OCI-LY1 (cell line): ENCODE measurements around the gene WDR93.

Experiments
- EZH2 ChIP-seq: fragments of 200-600 bp; sonication (generic), shearing (Covaris generic); IDR thresholded peaks from 2 replicates; pipeline ENCODE4 v1.8.0; 2017; ENCODE audit warnings: borderline replicate concordance, mixed run types, mild to moderate bottlenecking, antibody characterized with exemption, low read length, moderate library complexity, mixed read lengths
- TF ChIP-seq, protein P1 (sequence below): fragments of 200-600 bp; sonication (generic), shearing (Covaris generic); IDR thresholded peaks from 2 replicates; pipeline ENCODE4 v1.5.1; 2017; ENCODE audit warnings: mild to moderate bottlenecking, antibody characterized with exemption, low read length, moderate library complexity, mixed read lengths

DNA sequence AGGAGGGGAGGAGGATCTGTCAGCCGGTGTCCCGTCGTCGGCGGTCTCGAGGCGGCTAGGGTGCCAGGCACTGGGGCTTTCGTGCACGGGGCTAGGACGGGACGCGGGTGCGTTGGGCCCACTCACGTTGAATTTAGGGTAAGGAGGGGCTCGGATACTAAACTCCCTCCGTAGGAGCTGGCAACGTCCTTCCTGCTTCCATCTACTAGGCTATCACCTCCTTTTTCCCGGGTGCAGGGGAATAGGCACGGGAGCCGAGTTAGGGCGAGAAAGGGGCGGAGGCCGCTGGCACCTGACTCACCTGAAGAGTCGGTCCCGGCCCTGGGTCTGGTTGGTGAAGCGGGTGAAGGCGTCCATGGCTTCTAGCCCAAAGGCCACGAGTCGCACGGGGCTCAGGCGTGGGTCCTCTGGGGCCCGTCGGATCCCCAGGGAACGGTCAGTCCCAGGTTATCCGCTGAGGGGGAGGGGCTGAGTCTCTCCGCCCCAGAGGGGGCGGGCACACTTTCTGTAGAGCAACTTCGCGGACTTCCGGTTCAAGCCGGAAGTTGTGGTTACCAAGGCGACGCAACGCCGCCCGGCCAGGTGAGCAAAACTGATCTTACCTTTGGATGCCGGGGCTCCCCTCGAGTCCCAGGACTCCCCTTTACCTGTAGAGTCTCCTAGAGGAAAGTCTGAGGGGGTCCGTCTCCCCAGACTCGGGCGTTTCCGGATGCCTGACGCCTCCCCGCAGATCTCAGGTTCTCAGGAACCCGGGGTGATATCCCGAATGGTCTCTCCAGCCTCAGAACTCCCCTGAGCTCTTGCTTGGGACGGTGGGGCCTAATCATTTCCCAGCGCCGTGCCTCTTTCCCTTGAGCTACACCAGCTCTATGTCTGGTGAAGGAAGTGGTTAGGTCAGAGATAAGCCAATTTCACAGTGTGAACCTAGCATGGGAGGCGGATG, at the start of gene WDR93, which contains the start of gene PEX11A:
- TF ChIP-seq, protein P1, sequence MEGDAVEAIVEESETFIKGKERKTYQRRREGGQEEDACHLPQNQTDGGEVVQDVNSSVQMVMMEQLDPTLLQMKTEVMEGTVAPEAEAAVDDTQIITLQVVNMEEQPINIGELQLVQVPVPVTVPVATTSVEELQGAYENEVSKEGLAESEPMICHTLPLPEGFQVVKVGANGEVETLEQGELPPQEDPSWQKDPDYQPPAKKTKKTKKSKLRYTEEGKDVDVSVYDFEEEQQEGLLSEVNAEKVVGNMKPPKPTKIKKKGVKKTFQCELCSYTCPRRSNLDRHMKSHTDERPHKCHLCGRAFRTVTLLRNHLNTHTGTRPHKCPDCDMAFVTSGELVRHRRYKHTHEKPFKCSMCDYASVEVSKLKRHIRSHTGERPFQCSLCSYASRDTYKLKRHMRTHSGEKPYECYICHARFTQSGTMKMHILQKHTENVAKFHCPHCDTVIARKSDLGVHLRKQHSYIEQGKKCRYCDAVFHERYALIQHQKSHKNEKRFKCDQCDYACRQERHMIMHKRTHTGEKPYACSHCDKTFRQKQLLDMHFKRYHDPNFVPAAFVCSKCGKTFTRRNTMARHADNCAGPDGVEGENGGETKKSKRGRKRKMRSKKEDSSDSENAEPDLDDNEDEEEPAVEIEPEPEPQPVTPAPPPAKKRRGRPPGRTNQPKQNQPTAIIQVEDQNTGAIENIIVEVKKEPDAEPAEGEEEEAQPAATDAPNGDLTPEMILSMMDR = no peak
- TF ChIP-seq EZH2 = no peak
